Fibroblast of skin of left quadriceps (primary cell): ENCODE measurements around the gene XIRP1.
A peak's percentile ranks its signal among the peaks of the same experiment; 100 is the strongest.

ENCODE experiments used
- DNase-seq, 2 experiments: peaks; one replicate each; pipeline ENCODE4 v3.0.0-alpha.2; 2013; ENCODE audit warnings: low read depth in 2 of 2

The XIRP1 gene

DNA sequence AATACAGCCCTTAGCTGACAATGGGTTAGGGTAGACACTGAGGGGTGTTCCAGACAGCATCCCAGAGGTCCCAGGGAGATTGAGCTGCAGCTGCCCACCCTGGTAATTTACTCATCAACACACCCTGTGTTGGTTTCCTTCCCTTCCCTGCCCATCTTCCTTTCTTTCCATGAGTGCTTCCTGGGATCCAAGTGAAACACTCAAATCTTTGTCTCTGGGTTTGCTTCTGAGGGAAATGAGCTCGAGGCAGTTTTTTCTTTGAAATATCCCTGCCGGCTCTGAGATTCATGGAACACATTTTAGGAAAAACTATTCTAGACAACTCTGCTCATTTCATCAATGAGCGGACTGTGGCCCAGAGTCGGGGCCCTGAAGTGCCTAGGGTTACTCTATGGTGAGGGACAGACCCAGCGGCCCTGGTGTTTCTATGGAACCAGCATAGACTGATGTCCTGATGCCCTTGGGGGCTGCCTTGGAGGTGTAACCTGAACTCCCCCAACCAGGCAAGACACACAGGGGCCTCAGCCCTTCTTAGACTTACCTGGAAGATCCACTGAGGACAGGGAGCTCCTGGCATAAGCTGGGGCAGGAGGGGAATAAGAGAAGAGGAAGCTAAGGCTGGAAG is 24.1 kb downstream of the XIRP1 start:
- DNase-seq = no peak

DNA sequence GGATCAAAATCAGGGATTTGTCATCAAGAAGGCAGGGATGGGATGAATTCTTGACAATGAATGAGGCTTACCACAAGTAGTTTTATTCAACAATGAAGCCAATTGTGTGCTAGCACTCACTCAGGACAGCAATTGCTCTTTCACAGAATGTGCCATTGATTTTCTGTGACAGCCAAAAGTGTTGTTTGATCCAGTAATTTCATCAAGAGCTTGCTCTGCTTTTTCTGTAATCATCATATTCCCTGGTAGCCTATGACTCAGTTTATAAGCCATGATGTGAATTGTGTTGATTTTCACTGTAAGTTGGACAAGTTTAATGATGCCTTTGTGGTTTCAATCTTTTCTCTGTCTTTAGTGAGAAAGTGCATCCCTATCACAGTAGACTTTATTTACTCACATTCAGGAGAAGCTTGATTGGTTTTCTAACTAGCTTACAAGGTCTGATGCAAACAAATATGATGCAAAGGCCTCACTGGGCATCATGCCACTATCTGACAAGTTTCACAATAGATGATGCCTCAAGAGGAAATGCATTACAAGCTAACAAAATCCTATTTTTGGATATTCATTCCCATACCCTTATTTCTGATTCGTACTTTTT is 25.4 kb downstream of the XIRP1 start:
- peak; percentile 89 to 90 for DNase-seq

DNA sequence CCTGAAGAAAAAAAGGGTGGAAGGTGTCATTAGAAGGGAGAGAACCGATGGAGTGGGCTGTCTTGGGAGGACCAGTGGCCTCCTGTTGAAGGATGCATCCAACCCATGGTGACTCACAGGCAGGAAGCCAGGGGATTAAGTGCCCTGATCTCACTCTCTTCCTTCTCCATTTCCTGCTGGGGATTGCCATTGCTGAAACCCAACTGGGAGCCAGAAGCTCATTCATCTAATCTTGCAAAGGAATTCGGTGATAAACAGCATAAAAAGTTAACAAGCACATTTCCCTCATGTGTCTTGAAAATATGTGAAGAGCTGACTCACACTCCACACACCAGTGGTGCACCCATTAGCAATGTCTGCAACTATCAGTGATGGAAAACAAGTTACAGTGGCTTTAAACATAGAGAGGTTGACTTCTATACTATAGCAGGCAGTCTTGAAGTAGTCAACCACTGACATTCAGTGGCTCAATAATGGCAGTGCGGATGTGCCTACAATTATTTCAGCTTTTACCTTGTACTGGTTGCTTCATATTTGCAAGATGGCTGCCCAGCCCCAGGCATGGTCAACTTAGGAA is 26.2 kb downstream of the XIRP1 start:
- DNase-seq = peak; percentile 94

DNA sequence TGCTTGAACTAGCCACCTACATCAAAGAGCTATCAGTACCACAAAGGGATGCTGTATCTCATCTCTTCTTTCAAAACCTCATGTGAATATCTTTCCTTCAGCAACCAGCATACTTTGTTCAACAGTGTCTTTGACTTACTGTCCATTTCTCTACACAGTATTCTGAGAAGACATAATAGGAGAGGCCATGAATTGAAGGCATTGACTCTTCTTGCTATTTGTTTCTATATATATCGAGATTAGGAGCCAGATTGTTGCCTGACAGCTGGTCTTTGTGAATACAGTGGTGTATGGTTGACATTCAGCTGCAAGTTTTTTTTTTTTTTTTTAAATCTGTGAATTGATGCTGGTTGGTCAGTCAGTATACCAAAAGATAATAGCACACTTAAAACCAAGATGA is 26.9 kb downstream of the XIRP1 start:
- DNase-seq = no peak

DNA sequence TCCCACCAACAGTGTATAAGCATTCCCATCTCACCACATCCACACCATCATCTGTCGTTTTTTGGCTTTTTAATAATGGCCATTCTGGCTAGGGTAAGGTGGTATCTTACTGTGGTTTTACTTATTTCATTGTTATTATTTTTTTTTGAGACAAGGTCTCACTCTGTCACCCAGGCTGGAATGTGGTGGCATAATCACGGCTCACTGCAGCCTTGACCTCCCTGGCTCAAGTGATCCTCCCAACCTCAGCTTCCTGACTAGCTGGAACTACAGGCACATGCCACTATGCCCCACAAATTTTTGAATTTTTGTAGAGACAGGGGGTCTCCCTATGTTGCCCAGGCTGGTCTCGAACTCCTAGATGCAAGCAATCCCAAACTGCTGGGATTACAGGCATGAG is 28.0 kb downstream of the XIRP1 start:
- no peak for DNase-seq

DNA sequence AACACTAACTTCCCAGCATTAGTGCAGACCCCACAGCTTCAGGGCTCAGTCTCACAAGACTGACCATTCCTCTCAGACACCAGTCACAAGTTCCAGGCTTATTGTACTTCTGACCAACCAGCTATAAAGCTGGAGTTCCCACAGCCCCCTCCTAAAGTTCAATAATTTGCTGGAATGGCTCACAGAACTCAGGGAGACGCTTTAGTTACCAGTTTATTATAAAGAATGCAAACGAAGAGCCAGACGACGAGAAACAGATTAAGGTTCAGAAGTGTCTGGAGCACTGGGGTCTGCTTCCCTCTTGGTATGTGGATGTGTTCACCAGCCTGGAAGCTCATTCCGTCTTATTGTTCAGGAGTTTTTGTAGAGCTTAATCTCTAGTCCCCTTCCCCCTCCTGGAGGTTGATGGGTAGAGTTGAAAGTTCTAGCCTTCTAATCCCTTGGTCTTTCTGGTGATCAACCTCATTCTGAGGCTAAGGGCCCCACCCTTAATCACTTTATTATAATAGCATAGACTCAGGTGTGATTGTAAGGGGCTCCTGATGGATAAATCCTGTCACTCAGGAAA is 34.2 kb downstream of the XIRP1 start:
- DNase-seq = no peak

DNA sequence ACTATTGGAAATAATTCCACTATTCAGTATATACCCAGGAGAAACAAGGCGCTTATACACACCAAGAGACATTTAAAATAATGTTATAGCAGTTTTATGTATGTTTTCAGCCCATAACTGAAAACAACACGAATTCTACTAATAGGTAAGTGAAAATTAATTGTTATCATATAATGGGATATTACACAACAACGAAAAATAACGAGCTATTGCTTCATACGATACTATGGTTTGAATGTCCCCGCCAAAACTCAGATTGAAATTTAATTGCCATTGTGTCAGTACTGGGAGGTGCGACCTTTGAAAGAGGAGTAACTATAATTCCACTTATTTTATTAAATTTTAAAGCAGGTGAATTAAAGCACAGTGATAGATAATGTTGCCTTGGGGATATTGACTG is 35.0 kb downstream of the XIRP1 start:
- no peak for DNase-seq

DNA sequence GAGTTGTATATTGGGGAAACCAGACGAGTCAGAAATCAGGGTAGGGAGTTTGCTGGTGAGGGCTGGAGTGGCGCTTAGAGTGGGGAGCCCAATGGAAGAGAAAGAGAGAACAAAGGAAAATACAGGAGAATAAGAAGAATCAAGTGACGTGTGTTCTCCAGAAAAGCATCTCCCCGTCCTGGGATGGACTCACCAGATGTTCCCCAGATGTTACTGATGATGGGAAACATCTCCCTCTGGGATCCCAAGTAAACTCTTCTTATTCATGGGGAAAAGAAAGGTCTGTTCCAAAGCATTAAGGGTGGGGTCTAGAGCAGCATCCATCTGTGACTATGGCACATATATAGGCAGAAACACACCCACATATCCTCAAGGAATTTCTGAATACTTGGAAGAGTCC is 36.0 kb downstream of the XIRP1 start:
- no peak for DNase-seq

DNA sequence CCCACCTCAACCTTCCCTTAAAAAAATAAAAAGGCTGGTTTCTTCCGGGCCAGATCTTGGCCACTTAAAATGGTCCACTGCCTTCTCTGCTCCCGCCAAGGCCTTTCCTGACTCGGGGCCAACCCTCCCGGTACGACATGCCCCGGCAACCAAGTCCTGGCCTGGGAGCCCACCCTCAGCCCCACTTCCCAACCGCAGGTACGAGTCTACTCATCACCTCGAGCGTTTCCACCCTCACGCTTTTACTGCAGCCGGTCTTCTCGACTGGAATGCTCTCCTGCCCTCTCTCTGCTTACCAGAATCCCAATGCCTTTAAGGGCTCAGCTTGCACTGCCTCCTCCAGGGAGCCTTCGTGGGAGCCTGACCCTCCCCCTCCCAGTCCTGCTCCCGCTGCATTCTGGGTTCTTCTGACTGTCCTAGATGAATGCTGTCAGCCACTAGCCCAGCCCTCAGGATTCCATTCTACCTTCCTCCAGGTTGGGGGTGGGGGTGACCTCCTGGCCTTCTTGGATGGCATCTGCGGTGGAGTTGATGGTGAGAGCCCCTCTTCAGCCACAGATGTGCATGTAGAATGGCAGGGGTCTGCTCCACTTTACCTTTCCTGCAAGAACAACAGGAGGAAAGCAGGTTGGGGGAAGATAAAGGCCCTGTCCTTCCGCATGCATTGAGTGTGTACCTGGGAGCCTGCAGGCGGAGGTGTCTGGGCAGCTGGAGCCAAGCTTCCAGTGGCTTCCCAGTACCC is 37.9 kb downstream of the XIRP1 start:
- DNase-seq = no peak

DNA sequence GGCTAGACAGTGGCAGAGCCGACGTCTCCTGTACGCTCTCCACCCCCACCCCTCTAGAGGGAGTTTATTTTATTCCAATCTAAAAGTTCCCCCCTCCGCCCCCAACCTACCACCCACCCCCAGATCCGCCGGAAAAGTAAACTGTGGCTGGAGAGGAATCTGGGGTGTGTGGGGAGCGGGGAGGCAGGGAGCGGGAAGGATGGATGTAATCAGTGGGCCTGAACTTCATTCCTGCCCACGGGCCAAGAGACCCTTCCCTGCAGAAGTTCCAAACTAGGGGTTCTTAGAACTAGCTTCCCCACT is 38.5 kb downstream of the XIRP1 start:
- DNase-seq = no peak

DNA sequence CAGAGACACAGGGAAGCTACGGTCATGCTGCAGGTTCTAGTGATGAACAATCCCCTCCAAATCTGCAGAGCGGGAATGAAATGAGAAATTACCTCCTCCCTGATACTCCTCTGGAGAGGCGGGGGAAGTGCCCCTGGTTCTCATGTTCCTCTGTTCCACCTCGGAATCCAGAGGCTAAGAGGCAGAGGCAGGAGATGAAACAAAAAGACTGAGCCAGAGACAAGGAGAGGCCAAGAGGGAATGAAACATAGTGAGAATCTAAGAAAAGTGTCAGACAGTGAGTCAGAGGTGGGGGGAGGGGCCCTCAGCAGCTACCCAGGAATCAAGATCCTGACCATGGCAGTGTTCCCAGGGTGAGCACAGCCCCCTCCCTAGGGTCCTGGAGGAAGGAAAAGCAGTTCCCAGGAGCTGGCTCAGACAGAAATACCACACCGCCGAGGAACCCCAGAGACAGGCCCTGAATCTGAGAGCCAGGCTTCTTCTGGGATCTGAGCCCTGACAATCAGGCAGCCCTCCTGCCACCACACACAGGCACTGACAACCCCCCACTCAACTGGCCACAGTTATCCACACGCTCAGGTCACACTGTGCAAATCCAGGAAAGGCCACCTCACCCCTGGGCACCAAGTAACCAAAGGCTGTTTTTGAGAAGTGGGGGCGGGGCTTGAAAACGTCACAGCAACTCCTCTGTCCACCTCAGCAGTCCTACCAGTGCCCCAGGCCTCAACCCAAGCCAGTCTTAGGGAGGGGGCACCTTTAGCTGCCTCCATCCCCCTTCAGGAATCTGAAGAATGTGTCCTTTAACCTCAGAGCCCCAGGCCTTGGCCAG is 41.4 kb downstream of the XIRP1 start:
- DNase-seq = peak; percentile 97

DNA sequence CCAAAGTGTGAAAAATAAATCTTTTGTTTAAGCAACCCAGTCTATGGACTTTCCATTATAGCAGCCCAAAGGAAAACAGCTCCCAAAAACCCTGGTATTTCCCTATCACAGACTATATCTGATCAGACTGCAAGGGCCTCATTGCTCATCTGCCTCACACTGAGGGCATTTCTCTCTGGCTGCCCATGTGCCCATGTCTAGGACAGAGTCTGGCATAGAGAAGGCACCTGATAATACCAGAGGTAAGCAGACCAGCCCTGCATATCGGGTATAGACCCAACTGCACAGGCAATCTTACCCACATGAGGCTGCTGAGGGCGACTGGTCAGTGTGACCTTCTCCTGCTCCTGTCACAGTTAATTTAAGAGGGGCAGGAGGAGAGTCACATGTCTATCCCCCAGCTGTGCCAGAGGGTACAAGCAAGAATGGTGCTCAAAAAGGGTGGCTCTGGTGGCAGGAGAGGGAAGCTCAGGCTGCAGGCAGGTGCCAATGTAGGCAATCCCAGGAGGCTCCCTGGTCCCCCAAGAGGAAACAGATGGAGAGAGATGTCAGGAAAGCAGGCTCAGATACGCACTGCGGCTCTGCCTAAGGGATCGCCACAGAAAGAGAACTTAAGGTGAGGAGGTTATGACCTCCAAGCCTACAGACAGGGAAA is 42.1 kb downstream of the XIRP1 start:
- DNase-seq = no peak

DNA sequence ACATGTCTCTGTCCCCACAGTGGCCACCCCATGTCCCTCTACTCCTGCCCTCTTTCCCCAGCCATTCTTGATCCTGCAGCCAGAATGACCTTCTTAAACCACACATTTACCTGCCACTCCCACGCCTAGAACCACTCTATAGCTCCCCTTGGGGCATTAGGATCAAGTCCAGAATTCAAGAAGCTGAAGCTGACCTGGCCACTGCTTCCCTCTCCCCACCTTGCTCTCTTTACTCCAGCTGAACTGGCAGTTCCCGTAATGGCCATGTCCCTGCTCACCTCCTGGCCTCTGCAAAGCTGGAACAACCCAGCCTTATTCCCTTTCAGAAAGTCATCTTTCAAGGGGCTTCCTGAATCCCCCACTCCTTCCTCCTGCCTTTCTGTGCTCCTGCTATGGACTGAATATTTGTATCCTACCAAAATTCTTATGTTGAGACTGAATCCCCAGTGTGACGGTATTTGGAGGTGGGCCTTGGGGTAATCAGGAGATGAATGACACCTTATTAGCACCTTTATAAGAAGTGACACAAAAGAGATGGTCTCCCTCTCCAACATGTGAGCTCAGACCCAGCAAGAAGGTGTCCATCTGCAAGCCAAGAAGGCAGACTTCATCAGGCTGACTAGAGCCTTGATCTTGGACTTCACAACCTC is 42.8 kb downstream of the XIRP1 start:
- no peak for DNase-seq

DNA sequence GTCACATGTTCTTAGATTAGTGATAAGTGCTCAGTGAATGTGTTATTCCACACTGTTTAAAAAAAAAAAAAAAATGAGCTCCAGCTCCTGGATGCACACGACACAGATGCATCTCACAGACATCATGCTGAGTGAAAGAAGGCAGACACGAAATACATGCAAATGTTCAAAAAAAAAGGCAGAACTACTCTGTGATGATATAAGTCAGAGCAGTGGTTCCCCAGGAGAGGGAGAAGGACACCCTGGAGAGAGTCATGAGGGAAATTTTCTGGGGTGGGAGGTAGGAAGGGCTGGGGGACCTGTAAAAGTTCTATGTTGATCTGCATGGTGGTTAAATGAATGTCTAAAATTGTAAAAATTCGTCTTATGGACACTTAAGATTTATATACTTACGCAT is 43.3 kb downstream of the XIRP1 start:
- DNase-seq = no peak

DNA sequence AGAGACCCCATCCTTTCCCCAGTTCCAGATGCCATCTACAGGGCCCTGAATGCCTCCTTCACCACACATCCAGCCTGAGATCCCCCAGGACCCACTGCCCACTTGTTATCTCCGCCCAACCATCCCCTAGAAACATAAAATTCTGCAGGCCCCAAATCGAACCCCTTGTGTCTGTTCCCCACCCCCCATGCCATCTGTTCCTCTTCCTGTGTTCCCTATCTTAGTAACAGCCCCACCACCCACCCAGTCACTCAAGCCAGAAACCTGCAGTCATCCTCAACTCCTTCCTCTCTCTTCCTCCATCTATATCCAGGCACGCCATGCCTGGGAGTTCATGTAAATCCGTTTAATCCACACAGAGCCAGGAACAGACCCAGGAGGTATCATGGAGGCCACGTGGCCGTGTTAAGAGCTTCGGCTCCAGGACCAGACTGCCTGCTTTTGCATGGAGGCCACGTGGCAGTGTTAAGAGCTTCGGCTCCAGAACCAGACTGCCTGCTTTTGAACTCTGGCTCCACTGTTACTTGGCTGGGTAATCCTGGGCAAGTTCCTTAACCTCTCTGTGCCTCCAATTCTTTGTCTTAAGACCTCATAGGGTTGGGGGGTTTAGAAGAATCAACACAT is 43.8 kb downstream of the XIRP1 start:
- no peak for DNase-seq

DNA sequence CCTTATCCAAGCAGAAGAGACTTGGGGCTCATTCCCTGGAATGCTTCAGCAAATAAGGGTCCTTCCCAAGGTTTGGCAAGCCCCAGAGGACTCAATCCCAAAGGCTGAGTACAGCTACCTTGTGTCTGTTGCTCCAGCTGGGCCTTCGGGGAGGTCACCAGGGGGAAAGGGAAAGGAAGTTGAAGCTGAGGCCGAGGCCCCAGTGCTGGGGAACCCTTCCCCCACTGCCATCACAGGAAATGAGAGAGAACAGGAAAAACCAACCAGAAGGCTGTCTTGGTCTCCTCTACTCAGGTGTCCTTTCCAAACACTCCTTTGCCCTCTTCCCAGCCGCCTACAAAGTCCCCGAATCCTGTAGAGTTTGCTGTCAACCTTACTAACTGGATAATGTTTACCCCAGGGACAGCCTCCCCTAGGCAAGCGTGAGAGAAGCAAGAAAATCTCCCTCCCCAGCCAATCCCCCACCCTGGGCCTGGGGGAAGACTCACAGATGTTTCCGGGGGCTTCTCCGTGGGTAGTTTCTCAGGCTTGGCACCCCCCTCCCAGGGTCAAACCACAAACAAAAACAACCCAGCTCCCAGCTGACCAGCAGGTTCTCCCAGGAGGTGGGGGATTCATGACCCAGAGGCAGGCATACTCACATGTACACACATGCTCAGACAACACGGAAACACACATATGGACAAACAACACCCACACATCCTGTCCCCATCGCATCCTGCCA is 44.5 kb downstream of the XIRP1 start:
- no peak for DNase-seq

DNA sequence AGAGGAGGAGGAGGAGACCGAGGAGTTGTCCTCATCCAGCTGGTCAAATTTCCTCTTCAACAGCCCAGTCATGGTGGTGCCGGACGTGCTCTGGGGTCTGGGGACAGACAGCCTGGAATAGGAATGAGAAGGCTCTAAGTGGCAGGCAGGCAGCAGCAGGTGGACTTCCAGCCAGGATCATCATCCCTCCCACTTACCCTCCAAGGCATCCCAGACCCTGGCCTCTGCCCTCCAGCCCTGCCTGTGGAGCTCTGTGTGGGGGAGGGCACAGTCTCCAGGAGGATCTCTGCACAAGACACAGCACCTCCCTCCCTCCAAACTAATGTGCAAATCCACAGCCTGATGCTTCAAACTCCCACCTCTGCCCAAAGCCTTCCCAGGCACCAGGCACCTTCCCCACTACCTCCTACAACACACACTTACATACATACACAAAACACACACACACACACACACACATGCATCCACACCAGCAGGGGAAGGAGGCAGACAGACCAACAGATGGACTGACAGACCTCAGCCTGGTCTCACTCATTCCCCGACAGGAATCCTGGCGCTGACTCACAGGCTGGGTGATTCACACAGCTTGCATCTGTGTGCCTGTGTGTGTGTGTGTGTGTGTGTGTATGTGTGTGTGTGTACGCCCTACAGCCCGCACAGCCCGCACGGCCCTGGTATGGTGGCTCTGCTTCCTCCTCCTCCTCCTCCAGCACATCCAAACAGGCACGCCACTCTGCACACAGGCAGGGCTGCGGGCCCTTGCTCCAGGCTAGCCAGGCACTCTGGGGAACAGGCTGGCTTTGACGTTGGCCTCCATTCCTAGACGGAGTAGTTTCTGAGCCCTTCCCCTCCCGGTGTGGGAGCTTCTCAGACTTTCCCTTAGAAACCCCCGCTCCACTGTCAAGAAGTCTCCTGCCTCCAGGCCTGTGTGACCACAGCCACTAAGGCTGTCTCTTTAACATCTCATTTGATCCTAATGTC is 45.5 kb downstream of the XIRP1 start:
- peak; percentile 94 for DNase-seq

DNA sequence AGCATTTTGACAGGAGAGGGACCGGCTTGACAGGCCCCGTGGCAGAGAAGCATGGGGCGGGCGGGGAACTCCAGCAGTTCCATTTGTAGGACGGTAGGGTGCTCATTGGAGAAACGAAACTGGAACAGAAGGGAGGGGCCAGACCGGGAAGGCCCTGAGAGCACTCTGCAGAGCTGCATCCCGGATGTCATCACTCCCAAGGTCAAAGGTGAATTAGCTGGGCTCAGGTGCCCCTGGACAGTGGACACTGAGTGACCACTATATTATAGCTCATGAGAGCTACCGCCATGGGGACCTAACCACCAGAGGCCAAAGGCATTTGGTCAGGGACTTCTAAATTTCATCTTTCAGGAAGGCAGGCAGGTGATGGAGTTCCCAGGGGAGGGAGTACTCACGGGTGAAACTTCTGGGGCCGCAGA is 46.3 kb downstream of the XIRP1 start:
- no peak for DNase-seq
